Coronary artery (tissue), 2 donors: ENCODE results near the gene LCE2C.
"Not testable (repeated sequence)": the region's sequence is repeated elsewhere in the genome, so short reads cannot be mapped to it uniquely, and the experiment has no call there.

ENCODE experiments used
- DNase-seq: peaks from one replicate; pipeline ENCODE4 v3.0.0-alpha.2; 2017; ENCODE audit warnings: low spot score
- H3K27ac ChIP-seq, 2 donors: fragments of 200-600 bp; sonication (generic); one replicate each; pipeline ENCODE4 v1.5.1; 2016 to 2019
- H3K4me3 ChIP-seq: fragments of 200-600 bp; sonication (generic); 2 replicates; pipeline ENCODE4 v1.5.1; 2016; ENCODE audit warnings: mild to moderate bottlenecking, moderate library complexity
- CTCF ChIP-seq: fragments of 200-600 bp; sonication (generic); IDR thresholded peaks from one replicate; pipeline ENCODE4 v1.5.1; 2019; ENCODE audit warnings: antibody characterized with exemption

The LCE2C gene, protein sequence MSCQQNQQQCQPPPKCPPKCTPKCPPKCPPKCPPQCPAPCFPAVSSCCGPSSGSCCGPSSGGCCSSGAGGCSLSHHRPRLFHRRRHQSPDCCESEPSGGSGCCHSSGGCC

DNA sequence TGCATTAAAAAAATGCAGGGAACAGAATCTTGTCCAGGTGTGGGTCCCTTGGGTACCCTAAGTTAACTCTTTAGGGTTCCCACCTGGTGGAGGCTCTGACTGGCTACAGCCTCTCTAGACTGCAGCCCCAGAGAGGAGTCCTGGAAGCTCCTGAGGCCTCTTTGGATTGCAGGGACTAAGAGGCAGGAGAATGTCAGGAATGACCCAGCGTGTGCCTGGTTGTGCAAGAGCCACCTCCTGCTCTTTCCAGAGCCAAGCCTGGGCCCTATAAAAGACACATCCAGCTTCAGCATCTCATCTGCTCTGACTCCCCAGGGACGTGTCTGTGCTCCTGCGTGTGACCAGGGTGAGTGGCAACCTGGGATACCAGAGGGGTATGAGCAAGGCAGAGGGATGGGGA, at the start of gene LCE2C:
LCE2C (plus strand) TSS at position 297 of the 400 bp plus-strand sequence. CDS start 737 bp downstream, outside the sequence.
- H3K4me3 ChIP-seq, H3K27ac ChIP-seq, DNase-seq: not testable (repeated sequence)

DNA sequence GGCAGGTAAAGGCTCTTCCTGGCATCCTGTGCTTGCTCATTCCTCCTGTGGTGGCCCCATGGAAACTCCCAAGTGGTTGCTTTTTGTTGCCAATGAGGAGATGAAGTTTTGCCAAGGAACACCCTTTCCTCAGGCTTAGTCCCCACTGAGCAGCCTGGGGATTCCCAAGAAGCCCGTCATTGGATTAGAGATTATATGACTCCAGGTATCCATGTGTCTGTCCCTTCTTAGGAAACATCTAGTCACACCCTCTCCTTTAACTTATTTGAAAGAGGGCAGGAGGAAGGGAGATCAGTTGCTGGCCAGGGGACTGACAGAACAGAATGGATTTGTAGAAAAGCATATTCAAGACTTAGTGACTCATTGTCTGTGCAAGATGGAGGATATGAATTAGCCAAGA, 48.3 kb upstream of the LCE2C start:
- DNase-seq: no peak
- no peak overlapping the region for H3K27ac ChIP-seq
- TF ChIP-seq CTCF: no peak
- H3K4me3 ChIP-seq: no peak overlapping the region

- DNase-seq: no peak
- TF ChIP-seq CTCF: no peak
Measured at GRCh38 chr1:152630596-152630995, 44.5 kb upstream of the LCE2C start.

GRCh38 chr1:152640351-152640750, 34.7 kb upstream of the LCE2C start:
- TF ChIP-seq CTCF: no peak
- Histone ChIP-seq H3K27ac (no peak overlapping the region), H3K4me3 (no peak overlapping the region)
- no peak for DNase-seq

More at GRCh38 chr1:152630596-152630995, 44.5 kb upstream of the LCE2C start:
- H3K4me3 ChIP-seq: no peak overlapping the region
- H3K27ac ChIP-seq: no peak overlapping the region

GRCh38 chr1:152643945-152644344, 31.1 kb upstream of the LCE2C start:
- no peak for TF ChIP-seq CTCF
- H3K27ac ChIP-seq: no peak overlapping the region
- DNase-seq: no peak
- no peak overlapping the region for H3K4me3 ChIP-seq

DNA sequence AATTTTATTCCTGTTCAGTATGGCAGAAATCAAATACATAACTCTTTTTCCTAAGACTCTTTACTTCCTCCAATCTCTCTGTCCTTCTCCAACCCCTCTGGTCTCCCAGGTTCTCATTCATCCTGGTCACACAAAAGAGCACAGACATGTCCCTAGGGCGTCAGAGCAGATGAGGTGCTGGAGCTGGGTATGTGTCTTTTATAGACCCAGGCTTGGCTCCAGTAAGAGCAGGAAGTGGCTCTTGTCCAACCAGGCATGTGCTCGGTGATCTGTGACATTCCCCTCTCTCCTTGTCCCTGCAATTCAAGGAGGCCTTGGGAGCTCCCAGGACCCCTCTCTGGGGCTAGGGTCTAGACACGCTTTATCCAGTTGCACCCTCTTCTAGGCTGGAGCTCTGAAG, 29.9 kb upstream of the LCE2C start:
- Histone ChIP-seq H3K4me3 (no peak overlapping the region), H3K27ac (no peak overlapping the region)
- DNase-seq: no peak
- no peak for TF ChIP-seq CTCF

GRCh38 chr1:152646656-152647055, 28.4 kb upstream of the LCE2C start:
- Histone ChIP-seq H3K27ac (no peak overlapping the region), H3K4me3 (no peak overlapping the region)
- no peak for DNase-seq
- TF ChIP-seq CTCF: no peak

- DNase-seq: no peak
- TF ChIP-seq CTCF: peak; percentile 15
- Histone ChIP-seq H3K4me3 (no peak overlapping the region), H3K27ac (no peak overlapping the region)
Measured at GRCh38 chr1:152654110-152654509, 21.0 kb upstream of the LCE2C start.
